Stimulated activated CD8-positive, alpha-beta memory T cell treated with anti-CD3 and anti-CD28 coated beads, Interleukin-4, amount 100 ng/mL, for 1 hour (primary cell): ENCODE data around the gene RCBTB2.

Source experiments
- DNase-seq, 2 donors: peaks; one replicate each; pipeline ENCODE4 v3.0.0-alpha.2; 2020; ENCODE audit warnings: low read depth in 2 of 2, low spot score in 1 of 2

Gene RCBTB2

GRCh38 chr13:48564056-48564455 lies 31.2 kb upstream of the RCBTB2 start:
- no peak for DNase-seq

GRCh38 chr13:48563626-48564025 lies 30.7 kb upstream of the RCBTB2 start:
- DNase-seq, result no peak

- DNase-seq, result peak; percentile 16 to 42
Observed at GRCh38 chr13:48562296-48563066, 29.6 kb upstream of the RCBTB2 start.

- no peak for DNase-seq
Observed at GRCh38 chr13:48561466-48562235, 28.8 kb upstream of the RCBTB2 start.

- DNase-seq, result no peak
Observed at GRCh38 chr13:48560657-48561337, 27.9 kb upstream of the RCBTB2 start.

- DNase-seq, result no peak
Observed at GRCh38 chr13:48559638-48560320, 26.9 kb upstream of the RCBTB2 start.

GRCh38 chr13:48556817-48557216 lies 23.9 kb upstream of the RCBTB2 start:
- no peak for DNase-seq

- no peak for DNase-seq
Observed at GRCh38 chr13:48555441-48555840, 22.6 kb upstream of the RCBTB2 start.

- DNase-seq, result no peak
Observed at GRCh38 chr13:48551329-48551728, 18.4 kb upstream of the RCBTB2 start.

GRCh38 chr13:48549658-48550057 lies 16.8 kb upstream of the RCBTB2 start:
- DNase-seq, result no peak

GRCh38 chr13:48547663-48548092 lies 14.8 kb upstream of the RCBTB2 start:
- DNase-seq, result no peak

GRCh38 chr13:48545608-48546007 lies 12.7 kb upstream of the RCBTB2 start:
- DNase-seq, result no peak

GRCh38 chr13:48542581-48543341 lies 9.9 kb upstream of the RCBTB2 start:
- no peak for DNase-seq

- no peak for DNase-seq
Observed at GRCh38 chr13:48542138-48542537, 9.3 kb upstream of the RCBTB2 start.

- DNase-seq, result no peak
Observed at GRCh38 chr13:48539550-48539949, 6.7 kb upstream of the RCBTB2 start.

GRCh38 chr13:48536621-48537250 lies 3.9 kb upstream of the RCBTB2 start:
- no peak for DNase-seq

GRCh38 chr13:48535766-48536165 lies 2.9 kb upstream of the RCBTB2 start:
- DNase-seq, result no peak

- DNase-seq, result no peak
Observed at GRCh38 chr13:48534911-48535501, 2.1 kb upstream of the RCBTB2 start.

- DNase-seq, result no peak
Observed at GRCh38 chr13:48533961-48534600, 1.2 kb upstream of the RCBTB2 start.

GRCh38 chr13:48532256-48532505 lies 699 bp downstream of the RCBTB2 start:
- DNase-seq, result no peak
